KOPT-K1 (cell line): ENCODE data around the gene GALC.

Source experiments
- H3K27ac ChIP-seq: fragments of 200-600 bp; sonication (generic); 2 replicates; pipeline ENCODE4 v1.5.1; 2016; ENCODE audit warnings: antibody characterized with exemption, mild to moderate bottlenecking, low read depth, low read length; ENCODE audit not compliant: poor library complexity, severe bottlenecking
- H3K36me3 ChIP-seq: fragments of 200-600 bp; sonication (generic); 2 replicates; pipeline ENCODE4 v1.5.1; 2017; ENCODE audit warnings: antibody characterized with exemption, mild to moderate bottlenecking, low read length, moderate library complexity; ENCODE audit not compliant: insufficient read depth
- H3K9me3 ChIP-seq: fragments of 200-600 bp; sonication (generic); 2 replicates; pipeline ENCODE4 v1.5.1; 2017; ENCODE audit warnings: antibody characterized with exemption, low read length, mild to moderate bottlenecking; ENCODE audit not compliant: insufficient read depth, poor library complexity, severe bottlenecking

GALC gene

DNA sequence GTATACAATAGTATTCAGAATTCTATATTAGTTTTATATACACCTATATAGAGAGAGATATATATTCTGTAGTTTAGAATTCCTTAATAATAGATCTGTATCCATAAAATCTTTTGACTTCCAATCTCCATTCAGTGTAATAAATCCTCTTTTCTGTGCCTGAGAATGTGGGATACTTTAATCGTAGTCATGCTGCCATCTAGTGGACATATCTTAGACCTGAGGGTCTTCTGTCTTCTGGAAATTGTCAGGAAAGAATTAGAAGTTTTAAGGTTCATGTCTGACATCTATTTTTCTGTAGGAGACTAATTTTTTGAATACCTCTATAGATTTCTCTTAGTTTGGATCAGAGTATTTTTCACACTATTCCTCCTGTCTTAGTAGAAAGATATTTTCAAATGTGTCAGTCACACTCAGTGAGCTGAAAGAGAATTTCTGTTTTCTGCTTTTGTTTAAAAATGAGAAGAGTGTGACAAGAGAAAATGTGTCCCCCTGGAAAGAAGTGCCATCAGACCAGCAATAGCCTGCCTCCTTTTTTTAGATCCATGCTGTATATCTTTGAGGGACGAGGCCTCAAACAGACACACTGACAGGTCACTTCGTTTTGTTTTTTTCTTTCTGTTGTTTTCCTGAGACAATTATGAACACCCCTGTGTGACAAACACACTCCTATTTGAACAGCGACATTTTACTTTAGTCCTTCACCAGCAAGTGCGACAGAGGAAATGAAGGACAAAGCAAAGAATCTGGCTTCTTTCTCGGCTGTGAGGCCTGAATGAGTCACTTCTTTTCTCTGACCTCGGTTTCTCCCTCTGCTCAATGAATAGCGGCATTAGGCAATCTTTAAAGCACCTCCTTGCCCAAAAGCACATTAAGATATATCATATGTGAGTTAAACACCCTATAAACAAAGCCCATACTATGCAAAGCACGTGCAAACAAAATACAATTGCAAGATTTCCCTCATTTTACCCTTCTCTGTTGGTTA, 96.3 kb downstream of the GALC start:
- Histone ChIP-seq H3K27ac (no peak overlapping the region), H3K36me3 (no peaks in the 10 kb centered on the region), H3K9me3 (no peaks in the 10 kb centered on the region)

DNA sequence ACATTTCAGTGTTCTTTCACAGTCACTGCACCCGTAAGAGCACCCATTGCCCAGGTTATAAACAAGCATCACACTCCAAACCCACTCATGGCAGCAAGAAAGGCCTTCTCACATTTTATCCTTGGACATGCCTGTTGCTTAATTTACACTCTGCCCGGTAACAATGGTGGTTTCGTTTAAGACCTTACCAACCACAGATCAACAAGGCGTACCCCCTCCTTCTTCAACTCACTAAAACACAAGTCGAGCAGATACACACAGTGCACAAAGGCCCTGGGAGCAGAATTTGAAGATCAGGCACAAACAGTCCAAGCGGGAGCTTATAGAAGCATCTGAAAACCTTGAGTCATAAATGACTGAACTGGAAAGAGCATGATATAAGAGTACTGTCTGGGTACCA, 98.1 kb downstream of the GALC start:
- no peak overlapping the region for H3K27ac ChIP-seq
- no peaks in the 10 kb centered on the region for H3K9me3 ChIP-seq
- H3K36me3 ChIP-seq = no peaks in the 10 kb centered on the region

DNA sequence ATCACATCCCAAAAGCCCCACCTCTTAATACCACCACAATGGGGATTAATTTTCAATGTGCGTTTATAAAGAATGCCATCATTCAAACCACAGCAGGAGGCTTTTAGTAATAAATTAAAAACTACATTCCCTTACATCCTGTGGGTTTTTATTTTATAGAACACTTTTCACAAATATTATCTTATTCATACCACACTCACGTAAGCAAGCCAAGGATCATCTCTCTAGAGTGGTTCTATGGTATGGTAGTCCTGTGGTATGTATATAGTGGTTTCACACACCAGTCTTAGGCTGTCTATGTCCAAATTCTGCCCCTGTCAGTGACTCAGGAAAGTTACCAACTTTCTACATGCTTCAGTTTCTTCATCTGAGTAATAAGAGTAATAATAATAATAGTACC, 100.2 kb downstream of the GALC start:
- Histone ChIP-seq H3K36me3 (no peaks in the 10 kb centered on the region), H3K9me3 (no peaks in the 10 kb centered on the region), H3K27ac (no peak overlapping the region)

- Histone ChIP-seq H3K27ac (no peak overlapping the region), H3K9me3 (no peaks in the 10 kb centered on the region), H3K36me3 (no peaks in the 10 kb centered on the region)
Measured at GRCh38 chr14:87888136-87888999, 104.6 kb downstream of the GALC start.

DNA sequence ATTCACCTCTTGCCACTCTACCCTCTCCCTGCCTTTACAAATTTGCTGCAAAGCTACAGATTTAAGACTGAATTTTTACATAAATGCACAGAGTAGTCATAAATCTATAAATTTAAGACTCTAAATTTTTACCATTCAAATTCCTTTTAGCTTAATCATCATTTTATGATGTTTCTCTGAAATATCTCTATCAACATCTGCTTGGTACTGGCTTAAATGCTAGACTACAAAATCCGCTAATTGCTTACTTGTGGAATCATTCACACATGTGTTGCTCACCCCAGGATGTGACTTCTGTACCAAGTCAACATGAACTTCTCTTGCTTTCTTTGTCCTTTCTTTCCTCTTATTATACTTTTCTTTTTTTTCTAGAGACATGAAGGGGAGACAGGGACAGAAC, 109.2 kb downstream of the GALC start:
- H3K27ac ChIP-seq = no peak overlapping the region
- H3K36me3 ChIP-seq = no peaks in the 10 kb centered on the region
- H3K9me3 ChIP-seq = no peaks in the 10 kb centered on the region
